ENCODE measurements around the gene EFCC1.

EFCC1 gene, protein sequence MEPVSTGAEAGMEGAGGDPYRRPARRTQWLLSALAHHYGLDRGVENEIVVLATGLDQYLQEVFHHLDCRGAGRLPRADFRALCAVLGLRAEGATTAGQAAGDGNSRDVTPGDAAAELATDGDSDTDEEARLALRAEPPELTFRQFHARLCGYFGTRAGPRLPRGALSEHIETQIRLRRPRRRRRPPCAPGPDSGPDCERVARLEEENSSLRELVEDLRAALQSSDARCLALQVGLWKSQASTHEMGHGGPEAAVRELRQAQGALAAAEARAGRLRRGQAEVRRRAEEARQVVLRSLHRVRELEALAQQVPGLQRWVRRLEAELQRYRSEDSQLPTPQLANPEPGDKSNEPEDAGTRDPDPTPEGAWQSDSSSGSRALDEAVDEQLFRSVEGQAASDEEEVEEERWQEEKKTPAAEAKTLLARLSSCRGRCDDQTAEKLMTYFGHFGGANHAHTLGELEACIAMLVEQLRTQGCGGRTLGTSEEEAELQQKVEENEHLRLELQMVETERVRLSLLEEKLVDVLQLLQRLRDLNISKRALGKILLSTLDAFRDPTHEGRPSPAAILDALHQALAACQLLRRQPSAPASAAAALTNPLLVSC

DNA sequence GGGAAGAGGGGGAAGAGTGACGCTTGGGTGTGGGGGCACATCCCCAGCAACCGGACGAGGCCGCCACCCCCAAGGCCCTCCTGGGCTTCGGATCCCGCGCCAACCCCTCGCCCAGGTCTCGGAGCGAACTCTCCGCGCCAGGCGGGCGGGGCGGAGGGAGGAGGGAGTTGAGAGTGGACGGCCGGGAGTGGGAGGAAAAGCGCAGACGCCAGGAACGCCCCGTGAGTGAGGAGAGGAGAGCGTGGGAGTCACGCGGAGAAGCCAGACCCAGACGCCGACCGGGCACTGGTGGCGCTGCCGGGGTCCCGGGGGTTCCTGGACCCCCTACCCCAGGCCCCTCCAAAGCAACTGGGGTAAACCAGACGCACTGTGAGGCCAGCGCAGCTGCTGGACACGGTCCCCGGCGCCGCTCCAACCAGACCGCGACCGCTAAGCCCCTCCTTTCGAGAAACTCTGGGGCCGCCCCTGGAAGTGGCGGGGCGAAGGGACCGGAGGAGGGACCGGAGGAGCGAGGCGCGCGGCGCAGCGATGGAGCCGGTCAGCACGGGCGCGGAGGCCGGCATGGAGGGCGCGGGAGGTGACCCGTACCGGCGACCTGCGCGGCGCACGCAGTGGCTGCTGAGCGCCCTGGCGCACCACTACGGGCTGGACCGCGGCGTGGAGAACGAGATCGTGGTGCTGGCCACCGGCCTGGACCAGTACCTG is at the start of gene EFCC1:
Gene EFCC1, plus strand, starts transcription at position 204 of the 705 bp plus-strand sequence. Its CDS starts 325 bp downstream, at position 529.
- Histone ChIP-seq H3K4me3 (ENCODE audit: low read length) (no peak within 1 kb of the TSS), H3K27me3 (ENCODE audit: low read depth, low read length) (no peaks in the 10 kb centered on the region), H2AFZ (ENCODE audit: low read depth, low read length) (no peak within 1 kb of the TSS), H3K79me2 (ENCODE audit: low read length) (no peaks in the 10 kb centered on the region), H3K36me3 (replicated peaks; ENCODE audit: low read depth, low read length) (no peaks in the 10 kb centered on the region), H3K9me3 (ENCODE audit: insufficient read depth, low read length) (no peaks in the 10 kb centered on the region), H4K20me1 (ENCODE audit: insufficient read depth, low read length) (no peaks in the 10 kb centered on the region), H3K27ac (ENCODE audit: low read length) (no peak within 1 kb of the TSS), H3K4me1 (ENCODE audit: low read length) (no peaks in the 10 kb centered on the region), H3K4me2 (ENCODE audit: low read length) (no peak within 1 kb of the TSS), H3K9ac (ENCODE audit: low read length) (no peak within 1 kb of the TSS)
- TF ChIP-seq EZH2phosphoT487 (IDR thresholded peaks at IDR 0.05; ENCODE audit: low read depth): no peak
- TF ChIP-seq, protein P1, sequence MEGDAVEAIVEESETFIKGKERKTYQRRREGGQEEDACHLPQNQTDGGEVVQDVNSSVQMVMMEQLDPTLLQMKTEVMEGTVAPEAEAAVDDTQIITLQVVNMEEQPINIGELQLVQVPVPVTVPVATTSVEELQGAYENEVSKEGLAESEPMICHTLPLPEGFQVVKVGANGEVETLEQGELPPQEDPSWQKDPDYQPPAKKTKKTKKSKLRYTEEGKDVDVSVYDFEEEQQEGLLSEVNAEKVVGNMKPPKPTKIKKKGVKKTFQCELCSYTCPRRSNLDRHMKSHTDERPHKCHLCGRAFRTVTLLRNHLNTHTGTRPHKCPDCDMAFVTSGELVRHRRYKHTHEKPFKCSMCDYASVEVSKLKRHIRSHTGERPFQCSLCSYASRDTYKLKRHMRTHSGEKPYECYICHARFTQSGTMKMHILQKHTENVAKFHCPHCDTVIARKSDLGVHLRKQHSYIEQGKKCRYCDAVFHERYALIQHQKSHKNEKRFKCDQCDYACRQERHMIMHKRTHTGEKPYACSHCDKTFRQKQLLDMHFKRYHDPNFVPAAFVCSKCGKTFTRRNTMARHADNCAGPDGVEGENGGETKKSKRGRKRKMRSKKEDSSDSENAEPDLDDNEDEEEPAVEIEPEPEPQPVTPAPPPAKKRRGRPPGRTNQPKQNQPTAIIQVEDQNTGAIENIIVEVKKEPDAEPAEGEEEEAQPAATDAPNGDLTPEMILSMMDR (IDR thresholded peaks at IDR 0.05; ENCODE audit: low read depth, low read length): no peak

DNA sequence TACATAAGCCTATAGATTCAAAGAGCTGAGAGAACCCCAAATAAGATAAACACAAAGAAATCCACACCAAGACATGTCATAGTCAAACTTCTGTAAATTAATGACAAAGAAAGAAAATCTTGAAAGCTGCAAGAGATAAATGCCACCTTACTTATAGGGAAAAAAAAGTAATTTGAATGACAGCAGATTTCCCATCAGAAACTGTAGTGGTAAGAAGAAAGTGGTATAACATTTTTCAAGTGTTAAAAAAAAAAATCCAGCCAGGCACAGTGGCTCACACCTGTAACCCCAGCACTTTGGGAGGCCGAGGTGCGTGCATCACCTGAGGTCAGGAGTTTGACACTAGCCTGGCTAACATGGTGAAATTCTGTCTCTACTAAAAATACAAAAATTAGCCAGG is 44.7 kb upstream of the EFCC1 start:
- Histone ChIP-seq H3K4me1 (ENCODE audit: low read length) (no peaks in the 10 kb centered on the region), H3K4me3 (ENCODE audit: low read length) (no peak overlapping the region), H3K27ac (ENCODE audit: low read length) (no peak overlapping the region), H3K4me2 (ENCODE audit: low read length) (no peak overlapping the region), H3K9me3 (ENCODE audit: insufficient read depth, low read length) (0 out of 2 replicates have a peak, but pooled peaks cover 4% of the 10 kb centered on the region), H3K79me2 (ENCODE audit: low read length) (no peaks in the 10 kb centered on the region), H4K20me1 (ENCODE audit: insufficient read depth, low read length) (no peaks in the 10 kb centered on the region), H2AFZ (ENCODE audit: low read depth, low read length) (no peak overlapping the region), H3K9ac (ENCODE audit: low read length) (no peak overlapping the region), H3K36me3 (replicated peaks; ENCODE audit: low read depth, low read length) (no peaks in the 10 kb centered on the region), H3K27me3 (ENCODE audit: low read depth, low read length) (no peaks in the 10 kb centered on the region)
- TF ChIP-seq, protein P1 (IDR thresholded peaks at IDR 0.05; ENCODE audit: low read depth, low read length): no peak
- TF ChIP-seq EZH2phosphoT487 (IDR thresholded peaks at IDR 0.05; ENCODE audit: low read depth): no peak

DNA sequence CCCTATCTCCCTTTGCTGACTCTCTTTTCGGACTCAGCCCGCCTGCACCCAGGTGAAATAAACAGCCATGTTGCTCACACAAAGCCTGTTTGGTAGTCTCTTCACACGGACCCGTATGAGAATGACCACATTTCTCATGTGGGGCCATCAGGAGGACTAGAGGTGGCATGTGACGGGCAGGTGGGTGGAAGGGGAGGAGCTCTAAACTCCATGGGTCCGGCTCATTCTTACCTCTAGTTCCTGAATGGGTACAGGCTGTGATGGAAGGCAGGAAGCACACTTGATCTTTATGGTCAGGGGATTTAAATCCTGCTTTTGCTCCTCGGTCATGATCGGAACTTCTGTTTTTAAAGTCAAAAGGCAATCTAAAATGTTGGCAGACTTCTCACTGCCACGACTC is 35.8 kb upstream of the EFCC1 start:
- Histone ChIP-seq H3K36me3 (replicated peaks; ENCODE audit: low read depth, low read length) (no peaks in the 10 kb centered on the region), H4K20me1 (ENCODE audit: insufficient read depth, low read length) (no peaks in the 10 kb centered on the region), H3K4me2 (ENCODE audit: low read length) (no peak overlapping the region), H3K4me1 (ENCODE audit: low read length) (peaks cover 2% of the 10 kb centered on the region; the same call in 1 of the 2 replicates), H2AFZ (ENCODE audit: low read depth, low read length) (no peak overlapping the region), H3K9ac (ENCODE audit: low read length) (no peak overlapping the region), H3K27me3 (ENCODE audit: low read depth, low read length) (peaks cover 8% of the 10 kb centered on the region; the same call in 1 of the 2 replicates), H3K79me2 (ENCODE audit: low read length) (no peaks in the 10 kb centered on the region), H3K9me3 (ENCODE audit: insufficient read depth, low read length) (no peaks in the 10 kb centered on the region), H3K4me3 (ENCODE audit: low read length) (no peak overlapping the region), H3K27ac (ENCODE audit: low read length) (no peak overlapping the region)
- no peak for TF ChIP-seq EZH2phosphoT487 (IDR thresholded peaks at IDR 0.05; ENCODE audit: low read depth)
- TF ChIP-seq, protein P1 (IDR thresholded peaks at IDR 0.05; ENCODE audit: low read depth, low read length): no peak

DNA sequence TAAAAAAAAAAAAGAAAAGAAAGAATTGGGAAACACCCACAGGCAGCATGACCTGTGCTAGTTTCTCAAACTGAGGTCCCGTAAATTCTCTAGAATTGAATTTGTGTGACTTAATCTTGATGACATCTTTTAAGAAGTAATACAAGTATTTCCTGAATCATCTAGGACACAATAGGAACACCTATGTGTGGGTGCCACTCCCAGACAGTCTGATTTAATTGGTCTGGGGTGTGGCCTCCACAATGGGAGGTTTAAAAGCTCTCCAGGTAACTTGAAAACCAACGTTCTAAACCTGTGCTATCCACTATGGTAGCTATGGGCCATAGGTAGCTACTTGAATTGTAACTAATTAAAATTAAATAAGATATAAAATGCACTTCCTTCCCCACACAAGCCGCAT is 35.3 kb upstream of the EFCC1 start:
- Histone ChIP-seq H3K27me3 (ENCODE audit: low read depth, low read length) (peaks cover 8% of the 10 kb centered on the region; the same call in 1 of the 2 replicates), H3K9me3 (ENCODE audit: insufficient read depth, low read length) (no peaks in the 10 kb centered on the region), H3K4me2 (ENCODE audit: low read length) (no peak overlapping the region), H3K9ac (ENCODE audit: low read length) (no peak overlapping the region), H3K27ac (ENCODE audit: low read length) (no peak overlapping the region), H4K20me1 (ENCODE audit: insufficient read depth, low read length) (no peaks in the 10 kb centered on the region), H3K36me3 (replicated peaks; ENCODE audit: low read depth, low read length) (no peaks in the 10 kb centered on the region), H2AFZ (ENCODE audit: low read depth, low read length) (no peak overlapping the region), H3K4me3 (ENCODE audit: low read length) (no peak overlapping the region), H3K79me2 (ENCODE audit: low read length) (no peaks in the 10 kb centered on the region), H3K4me1 (ENCODE audit: low read length) (peaks cover 2% of the 10 kb centered on the region; the same call in 1 of the 2 replicates)
- no peak for TF ChIP-seq EZH2phosphoT487 (IDR thresholded peaks at IDR 0.05; ENCODE audit: low read depth)
- TF ChIP-seq, protein P1 (IDR thresholded peaks at IDR 0.05; ENCODE audit: low read depth, low read length): no peak
